Naive thymus-derived CD4-positive, alpha-beta T cell (primary cell): Measurements from ENCODE around the gene FOSL2. TPM values are rescaled to one million over a fixed set of nuclear protein-coding genes. Genes with fewer than 3 reads are reported as not detected.

Experiments used
- ATAC-seq: fragments of 150-1000 bp; cut with Tn5 transposase; 2 replicates; pipeline ENCODE4 v1.10.0; 2021; ENCODE audit warnings: mild to moderate bottlenecking, moderate library complexity
- CTCF ChIA-PET: fragments of 350-600 bp; sonication (Branson Sonifier 250); formaldehyde crosslinking; loops from one replicate; lab custom pipeline; 2021; ENCODE audit warnings: antibody characterized with exemption; lab: Charles Lee
- POLR2A ChIA-PET: fragments of 350-600 bp; sonication (Branson Sonifier 250); formaldehyde crosslinking; loops from one replicate; lab custom pipeline; 2021; ENCODE audit warnings: antibody characterized with exemption, inconsistent platforms; lab: Charles Lee
- DNase-seq, 9 donors: peaks; one replicate each; pipeline versions ENCODE4 v3.0.0 to v3.0.0-alpha.2; 2020 to 2022; ENCODE audit warnings: mixed read lengths in 1 of 9
- H3K27ac ChIP-seq: one replicate; pipeline ENCODE4 v1.7.0; 2013; ENCODE audit warnings: mild to moderate bottlenecking, low read depth, low read length, moderate library complexity
- H3K27me3 ChIP-seq, 2 donors: one replicate each; pipeline ENCODE4 v1.7.0; 2013; ENCODE audit warnings: low read length in 2 of 2, mild to moderate bottlenecking in 2 of 2, moderate library complexity in 2 of 2; ENCODE audit not compliant: control insufficient read depth in 2 of 2, insufficient read depth in 2 of 2
- H3K36me3 ChIP-seq, 3 experiments: 1 replicate in 2 of 3; 2 replicates in 1 of 3; pipeline ENCODE4 v1.7.0; 2013; ENCODE audit warnings: low read length in 3 of 3, mild to moderate bottlenecking in 3 of 3, moderate library complexity in 1 of 3; ENCODE audit not compliant: insufficient read depth in 3 of 3, control insufficient read depth in 2 of 3
- H3K4me1 ChIP-seq, 2 donors: one replicate each; pipeline ENCODE4 v1.7.0; 2013; ENCODE audit warnings: low read length in 2 of 2, mild to moderate bottlenecking in 2 of 2, moderate library complexity in 1 of 2; ENCODE audit not compliant: control insufficient read depth in 2 of 2, insufficient read depth in 2 of 2
- H3K4me3 ChIP-seq: 2 replicates; pipeline ENCODE4 v1.7.0; 2013; ENCODE audit warnings: mild to moderate bottlenecking, low read length
- H3K9me3 ChIP-seq, 3 experiments: 1 replicate in 2 of 3; 2 replicates in 1 of 3; pipeline ENCODE4 v1.7.0; 2013; ENCODE audit warnings: low read length in 3 of 3; ENCODE audit not compliant: control insufficient read depth in 2 of 3
- H3K27ac Mint-ChIP-seq, 9 donors: one replicate each; pipeline ENCODE4 v1.8.0; 2020 to 2022; ENCODE audit warnings: mixed read lengths in 9 of 9, mild to moderate bottlenecking in 8 of 9, moderate library complexity in 5 of 9, inconsistent platforms in 2 of 9
- H3K27me3 Mint-ChIP-seq, 5 donors: one replicate each; pipeline ENCODE4 v1.8.0; 2021 to 2022; ENCODE audit warnings: mixed read lengths in 5 of 5, mild to moderate bottlenecking in 1 of 5
- H3K36me3 Mint-ChIP-seq, 5 donors: one replicate each; pipeline ENCODE4 v1.8.0; 2020 to 2022; ENCODE audit warnings: mixed read lengths in 5 of 5, mild to moderate bottlenecking in 3 of 5, inconsistent platforms in 1 of 5
- H3K4me1 Mint-ChIP-seq, 7 donors: one replicate each; pipeline ENCODE4 v1.8.0; 2020 to 2022; ENCODE audit warnings: mixed read lengths in 7 of 7, mild to moderate bottlenecking in 3 of 7, inconsistent platforms in 1 of 7
- H3K4me3 Mint-ChIP-seq, 10 donors: one replicate each; pipeline ENCODE4 v1.8.0; 2020 to 2022; ENCODE audit warnings: mild to moderate bottlenecking in 10 of 10, mixed read lengths in 10 of 10, moderate library complexity in 6 of 10, inconsistent platforms in 2 of 10
- H3K9me3 Mint-ChIP-seq, 11 donors: one replicate each; pipeline ENCODE4 v1.8.0; 2020 to 2022; ENCODE audit warnings: mixed read lengths in 11 of 11, mild to moderate bottlenecking in 4 of 11, inconsistent platforms in 1 of 11, moderate library complexity in 1 of 11
- intact Hi-C, 2 donors: fragments of 100-400 bp; cut with micrococcal nuclease; formaldehyde crosslinking; loops; one replicate each; pipeline ENCODE4 v1.15.1; 2023
- polyA plus RNA-seq, 2 donors: library from polyadenylated mRNA; unstranded; fragments of 300-500 nt; fragmentation: Illumina TruSeq; gene quantifications; one replicate each; pipeline ENCODE4 v1.2.3, GENCODE V29; 2021
- total RNA-seq, 6 experiments: library from RNA in 5 of 6; stranded (reverse) in 5 of 6; gene quantifications; 1 replicate in 5 of 6; 2 replicates in 1 of 6; pipeline ENCODE4 v1.2.3 and lab custom pipeline; 2021 to 2026

The FOSL2 gene
- total and polyA plus RNA-seq, 7 experiments from 2014 or later: 0.25 to 251 (median 1.3) TPM

DNA sequence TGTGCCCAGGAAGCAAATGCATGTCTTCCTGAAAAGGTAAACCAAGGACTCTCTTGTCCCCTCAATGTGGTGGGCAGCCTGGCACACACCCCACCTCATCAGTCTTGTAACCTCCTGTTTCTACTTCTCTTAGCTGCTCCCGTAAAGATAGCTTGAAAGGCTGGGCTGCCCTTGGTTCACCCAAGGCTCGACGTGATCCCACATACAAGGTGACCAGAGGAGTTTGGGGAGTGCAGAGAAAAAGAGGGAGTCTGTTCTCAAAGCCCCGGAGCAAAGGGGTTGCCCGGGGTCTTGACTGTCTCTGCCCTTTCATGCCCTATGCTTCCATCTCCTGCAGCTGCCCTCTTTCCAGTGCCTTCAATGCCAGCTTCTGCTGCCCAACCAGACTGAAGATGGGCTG is 18.3 kb upstream of the FOSL2 start:
- CTCF ChIA-PET: interaction anchor here (0.6 kb wide), 1 partner anchor 219 kb away, joined by 3 read pairs; no protein-coding TSS in a partner anchor
- ATAC-seq (no peak), DNase-seq (no peak)
- no peaks in the 10 kb centered on the region for H3K36me3 ChIP-seq
- POLR2A ChIA-PET: no interaction called here
- peaks cover 12 to 13% of the 10 kb centered on the region in 2 donors for H3K4me1 ChIP-seq
- Mint-ChIP-seq H3K27ac (no peak overlapping the region), H3K27me3 (peaks cover 0 to 36% (median 0%) of the 10 kb centered on the region in 5 donors), H3K36me3 (peaks cover 0 to 2% (median 0%) of the 10 kb centered on the region in 5 donors), H3K4me1 (peaks cover 8 to 19% (median 13%) of the 10 kb centered on the region in 7 donors), H3K4me3 (no peak overlapping the region), H3K9me3 (no peaks in the 10 kb centered on the region)
- no peaks in the 10 kb centered on the region for H3K27me3 ChIP-seq
- H3K4me3 ChIP-seq: no peak overlapping the region
- H3K27ac ChIP-seq: no peak overlapping the region
- no peaks in the 10 kb centered on the region for H3K9me3 ChIP-seq
- intact Hi-C loops: no loop called here

DNA sequence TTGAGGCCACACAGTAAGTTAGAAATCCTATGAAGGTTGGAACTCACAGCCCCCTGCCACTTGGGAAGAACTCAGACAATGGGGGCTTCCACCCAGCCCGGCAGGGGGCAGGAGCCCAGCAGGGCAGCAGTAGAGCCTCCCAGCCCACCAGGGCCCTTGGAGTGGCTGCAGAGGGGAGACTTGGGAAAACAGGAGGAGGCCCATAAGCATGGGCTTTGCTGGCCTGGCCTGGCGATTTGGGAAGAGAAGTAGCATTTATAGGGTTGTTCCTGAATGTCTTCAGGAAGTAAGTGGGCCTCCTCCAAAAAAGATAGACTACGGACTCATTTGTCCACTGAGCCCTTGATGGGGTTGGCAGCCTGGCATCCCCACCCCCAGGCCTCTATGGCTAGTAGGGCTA is 17.4 kb upstream of the FOSL2 start:
- Mint-ChIP-seq H3K9me3 (no peaks in the 10 kb centered on the region), H3K4me1 (peaks cover 11 to 21% (median 18%) of the 10 kb centered on the region in 7 donors), H3K4me3 (no peak overlapping the region), H3K27me3 (peaks cover 0 to 34% (median 0%) of the 10 kb centered on the region in 5 donors), H3K27ac (peak overlapping the region in 1 of 9 donors; percentile 10), H3K36me3 (peaks cover 0 to 2% (median 0%) of the 10 kb centered on the region in 5 donors)
- Histone ChIP-seq H3K36me3 (no peaks in the 10 kb centered on the region), H3K27ac (no peak overlapping the region), H3K27me3 (no peaks in the 10 kb centered on the region), H3K9me3 (no peaks in the 10 kb centered on the region), H3K4me1 (peaks cover 18 to 19% of the 10 kb centered on the region in 2 donors), H3K4me3 (no peak overlapping the region)
- intact Hi-C loops: no loop called here
- ATAC-seq (no peak), DNase-seq (no peak)
- CTCF ChIA-PET: no interaction called here
- POLR2A ChIA-PET: no interaction called here

DNA sequence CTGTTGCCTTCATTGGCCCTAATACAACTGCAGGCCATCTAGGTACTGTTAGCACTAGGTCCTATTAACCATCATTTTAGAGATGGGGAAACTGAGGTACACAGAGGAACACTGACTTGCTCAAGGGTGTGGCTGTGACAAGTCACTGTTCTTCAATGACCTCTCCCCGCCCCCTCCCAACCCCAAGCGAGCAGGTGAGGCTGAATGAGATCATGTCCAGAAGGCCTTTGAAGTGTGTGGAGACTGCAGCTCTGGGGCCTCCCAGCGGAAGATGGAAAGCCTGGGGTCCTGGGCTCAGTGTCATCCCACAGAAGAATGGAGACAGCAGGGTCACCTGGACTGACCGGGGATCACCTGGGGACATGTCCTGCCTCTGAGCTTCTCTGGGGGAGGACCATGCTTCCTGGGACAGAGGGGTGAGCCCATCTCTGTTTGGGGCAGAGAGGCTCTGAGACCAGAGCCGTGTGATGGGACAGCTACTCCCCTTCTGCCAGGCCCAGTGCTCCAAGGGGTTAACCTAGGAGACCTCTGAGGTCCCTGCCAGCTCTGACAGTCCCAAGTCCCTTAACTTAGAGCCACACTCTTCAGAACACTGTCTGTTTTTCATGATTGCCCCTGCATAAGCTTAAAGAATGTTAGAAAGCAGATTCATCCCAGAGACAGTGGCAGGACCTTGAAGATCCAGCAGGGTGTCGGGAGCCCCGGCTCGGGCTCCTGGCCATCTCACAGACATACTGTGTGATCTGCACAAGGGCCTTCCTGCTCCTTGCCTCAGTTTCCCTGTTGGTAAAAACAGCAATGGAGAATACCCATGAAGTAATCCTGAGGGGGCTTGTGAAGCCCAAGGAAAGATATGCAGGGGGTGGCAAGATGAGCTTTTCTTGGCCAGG is 16.7 kb upstream of the FOSL2 start:
- H3K27me3 Mint-ChIP-seq: peaks cover 0 to 29% (median 0%) of the 10 kb centered on the region in 5 donors
- ChIA-PET CTCF (no interaction called here), POLR2A (interaction anchor here (1.4 kb wide), 1 partner anchor 10 kb away, joined by 3 read pairs; no protein-coding TSS in a partner anchor)
- no peak for ATAC-seq
- peaks cover 0 to 2% (median 0%) of the 10 kb centered on the region in 5 donors for H3K36me3 Mint-ChIP-seq
- H3K4me1 Mint-ChIP-seq: peaks cover 11 to 26% (median 17%) of the 10 kb centered on the region in 7 donors
- no peak for DNase-seq
- H3K36me3 ChIP-seq: no peaks in the 10 kb centered on the region
- H3K4me3 Mint-ChIP-seq: no peak overlapping the region
- no peaks in the 10 kb centered on the region for H3K27me3 ChIP-seq
- no peaks in the 10 kb centered on the region for H3K9me3 Mint-ChIP-seq
- intact Hi-C loops: no loop called here
- no peak overlapping the region for H3K27ac ChIP-seq
- H3K9me3 ChIP-seq: no peaks in the 10 kb centered on the region
- H3K4me3 ChIP-seq: no peak overlapping the region
- no peak overlapping the region for H3K27ac Mint-ChIP-seq
- H3K4me1 ChIP-seq: peaks cover 18 to 19% of the 10 kb centered on the region in 2 donors

DNA sequence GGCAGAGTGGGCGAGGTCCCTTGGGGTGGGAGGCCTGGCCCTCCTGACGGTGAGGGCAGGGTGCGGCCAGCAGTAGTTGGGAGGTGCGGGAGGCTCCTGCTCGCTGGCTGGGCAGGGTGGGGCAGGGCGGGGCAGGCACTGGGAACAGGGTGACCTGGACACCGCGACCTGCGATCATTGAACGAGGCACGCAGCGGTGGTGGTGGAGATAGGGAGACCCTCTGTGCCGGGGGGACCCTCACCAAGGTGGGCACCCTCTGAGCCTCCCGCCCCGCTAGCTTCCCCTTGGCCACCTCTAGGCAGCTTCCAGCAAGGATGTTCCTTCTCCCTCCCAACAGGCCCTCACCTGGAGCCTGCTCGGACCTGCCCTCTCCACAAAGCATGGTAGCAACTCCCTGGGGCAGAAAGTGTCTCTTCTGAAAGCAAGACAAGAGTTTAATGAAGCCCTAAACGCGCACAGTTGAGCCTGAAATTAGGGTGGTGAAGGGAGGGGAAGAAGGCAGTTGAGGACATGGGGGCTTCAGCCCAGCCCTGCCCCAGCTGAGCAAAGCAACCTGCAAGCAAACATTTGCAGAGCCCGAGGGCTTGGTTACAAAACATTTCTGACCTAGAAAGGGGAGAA is 15.4 kb upstream of the FOSL2 start:
- ATAC-seq (no peak), DNase-seq (peak in 1 of 9 donors; percentile 2)
- H3K4me3 Mint-ChIP-seq: no peak overlapping the region
- H3K4me1 Mint-ChIP-seq: peaks cover 11 to 26% (median 18%) of the 10 kb centered on the region in 7 donors
- no peaks in the 10 kb centered on the region for H3K36me3 ChIP-seq
- intact Hi-C loops: no loop called here
- no peak overlapping the region for H3K4me3 ChIP-seq
- no peak overlapping the region for H3K27ac Mint-ChIP-seq
- CTCF ChIA-PET: no interaction called here
- H3K27me3 ChIP-seq: no peaks in the 10 kb centered on the region
- no peaks in the 10 kb centered on the region for H3K9me3 Mint-ChIP-seq
- no peak overlapping the region for H3K27ac ChIP-seq
- no peaks in the 10 kb centered on the region for H3K36me3 Mint-ChIP-seq
- POLR2A ChIA-PET: interaction anchor here (1.1 to 1.3 kb wide), 2 partner anchors 17 to 24 kb away, joined by 3 to 4 read pairs; no protein-coding TSS in a partner anchor
- H3K4me1 ChIP-seq: peaks cover 18 to 19% of the 10 kb centered on the region in 2 donors
- peaks cover 0 to 23% (median 0%) of the 10 kb centered on the region in 5 donors for H3K27me3 Mint-ChIP-seq
- H3K9me3 ChIP-seq: no peaks in the 10 kb centered on the region

DNA sequence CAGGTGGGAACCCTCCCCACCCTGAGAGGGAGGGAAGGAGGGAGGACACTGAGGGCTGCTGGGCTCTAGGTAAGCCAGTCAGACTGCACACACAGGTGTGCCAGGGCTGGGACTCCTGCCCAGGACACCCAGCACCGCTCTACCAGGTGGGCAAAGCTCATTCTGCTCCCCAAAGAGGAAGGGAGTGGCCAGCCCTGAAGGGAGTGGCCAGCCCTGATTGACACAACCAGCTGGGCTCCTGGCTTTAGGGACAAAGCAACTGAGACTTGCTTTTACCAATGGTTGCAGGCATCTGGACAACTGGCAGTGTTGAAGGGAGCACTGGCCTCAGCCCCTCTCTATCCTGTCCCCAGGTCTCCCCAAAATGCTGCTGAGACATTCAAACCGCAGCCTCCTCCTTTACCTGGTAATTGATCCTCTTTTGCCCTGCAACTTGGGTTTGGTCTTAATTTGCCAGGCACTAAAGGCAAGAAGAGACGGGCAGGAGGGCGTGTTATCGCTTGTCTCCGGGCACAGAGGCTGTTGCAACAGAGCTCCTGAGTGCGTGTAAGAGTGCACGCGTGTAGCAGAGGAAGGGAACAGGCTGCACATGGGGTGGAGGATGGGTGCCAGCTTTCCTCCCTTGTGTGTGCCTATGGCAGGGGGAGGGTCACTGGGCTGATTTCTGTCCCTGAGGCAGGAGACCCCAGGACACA is 14.5 kb upstream of the FOSL2 start:
- Histone ChIP-seq H3K4me3 (no peak overlapping the region), H3K36me3 (no peaks in the 10 kb centered on the region), H3K9me3 (no peaks in the 10 kb centered on the region), H3K4me1 (peaks cover 18 to 19% of the 10 kb centered on the region in 2 donors), H3K27ac (no peak overlapping the region), H3K27me3 (no peaks in the 10 kb centered on the region)
- peak; percentile 63 for ATAC-seq
- Mint-ChIP-seq H3K36me3 (no peaks in the 10 kb centered on the region), H3K4me1 (peaks cover 13 to 27% (median 18%) of the 10 kb centered on the region in 7 donors), H3K27ac (peak overlapping the region in 1 of 9 donors; percentile 80), H3K27me3 (peaks cover 0 to 15% (median 0%) of the 10 kb centered on the region in 5 donors), H3K4me3 (peak overlapping the region in 1 of 10 donors; percentile 62), H3K9me3 (no peaks in the 10 kb centered on the region)
- intact Hi-C loops: loop anchor here in 1 of 2 donors (2.0 kb wide), 1 partner anchor 19 kb away; no protein-coding TSS in a partner anchor
- ChIA-PET CTCF (interaction anchor here (1.1 kb wide), 1 partner anchor 8 kb away, joined by 3 read pairs; no protein-coding TSS in a partner anchor), POLR2A (interaction anchor here (1.1 to 1.4 kb wide), 4 partner anchors 9 to 24 kb away, joined by 3 to 4 read pairs (median 3); no protein-coding TSS in a partner anchor)
- DNase-seq: peak in 1 of 9 donors; percentile 4
